OCI-LY3 (cell line): ENCODE measurements around the gene XRCC6.
"Not testable (repeated sequence)": the region's sequence is repeated elsewhere in the genome, so short reads cannot be mapped to it uniquely, and the experiment has no call there.

Experiments used
- H2AFZ ChIP-seq: fragments of 200-600, 300-600 bp; shearing (Covaris generic); 2 replicates; pipeline ENCODE4 v1.6.0; 2014; ENCODE audit warnings: antibody characterized with exemption, low read depth, low read length
- H3K27ac ChIP-seq: fragments of 200-600, 300-600 bp; sonication (generic); 2 replicates; pipeline ENCODE4 v1.5.1; 2014; ENCODE audit warnings: mild to moderate bottlenecking, low read length, moderate library complexity, mixed read lengths
- H3K27me3 ChIP-seq: fragments of 200-600, 300-600 bp; sonication (generic); 2 replicates; pipeline ENCODE4 v1.6.1; 2014; ENCODE audit warnings: low read depth, low read length, mixed read lengths
- H3K36me3 ChIP-seq: fragments of 200-600, 300-600 bp; sonication (generic); replicated peaks from 2 replicates; pipeline ENCODE3; 2014; ENCODE audit warnings: low read depth, low read length, mixed read lengths
- H3K4me1 ChIP-seq: fragments of 300-600, 200-600 bp; sonication (generic); 2 replicates; pipeline ENCODE4 v1.6.1; 2014; ENCODE audit warnings: low read length, mixed read lengths
- H3K4me2 ChIP-seq: fragments of 200-600, 300-600 bp; sonication (generic); 2 replicates; pipeline ENCODE4 v1.6.1; 2014; ENCODE audit warnings: low read length, mixed read lengths
- H3K4me3 ChIP-seq: fragments of 300-600, 200-600 bp; sonication (generic); 2 replicates; pipeline ENCODE4 v1.5.1; 2014; ENCODE audit warnings: antibody characterized with exemption, mild to moderate bottlenecking, low read length, moderate library complexity
- H3K79me2 ChIP-seq: fragments of 300-600, 200-600 bp; shearing (Covaris generic); 2 replicates; pipeline ENCODE4 v1.6.1; 2014; ENCODE audit warnings: mild to moderate bottlenecking, low read length, mixed read lengths
- H3K9ac ChIP-seq: fragments of 300-600, 200-600 bp; shearing (Covaris generic); 2 replicates; pipeline ENCODE4 v1.6.0; 2014; ENCODE audit warnings: mild to moderate bottlenecking, low read length, moderate library complexity
- H3K9me3 ChIP-seq: fragments of 200-600, 300-600 bp; shearing (Covaris generic); 2 replicates; pipeline ENCODE4 v1.6.1; 2014; ENCODE audit warnings: low read length, mixed read lengths; ENCODE audit not compliant: insufficient read depth
- H4K20me1 ChIP-seq: fragments of 200-600, 300-600 bp; sonication (generic); 2 replicates; pipeline ENCODE4 v1.6.1; 2016; ENCODE audit warnings: low read length, mixed read lengths; ENCODE audit not compliant: insufficient read depth
- CTCF ChIP-seq: fragments of 200-600, 300-600 bp; sonication (generic); IDR thresholded peaks from 2 replicates; pipeline ENCODE4 v1.5.1; 2014; ENCODE audit warnings: antibody characterized with exemption, low read length, low read depth
- EZH2phosphoT487 ChIP-seq: fragments of 200-600 bp; shearing (Covaris generic); IDR thresholded peaks from 2 replicates; pipeline ENCODE4 v1.6.1; 2018; ENCODE audit warnings: antibody characterized with exemption, mixed run types, low read depth

XRCC6 gene

GRCh38 chr22:41660416-41660815 lies 39.3 kb downstream of the XRCC6 start:
- H4K20me1 ChIP-seq: peaks cover 4% of the 10 kb centered on the region; the same call in 1 of the 2 replicates
- H3K4me1 ChIP-seq: no peaks in the 10 kb centered on the region
- no peaks in the 10 kb centered on the region for H3K9me3 ChIP-seq
- 0 out of 2 replicates have a peak, but pooled peaks cover 4% of the 10 kb centered on the region for H3K79me2 ChIP-seq
- no peaks in the 10 kb centered on the region for H3K27me3 ChIP-seq
- H3K36me3 ChIP-seq: peaks cover 75% of the 10 kb centered on the region
- no peak overlapping the region for H3K4me3 ChIP-seq
- no peak overlapping the region for H3K27ac ChIP-seq
- H3K9ac ChIP-seq: no peak overlapping the region
- H3K4me2 ChIP-seq: no peak overlapping the region
- H2AFZ ChIP-seq: no peak overlapping the region
- TF ChIP-seq EZH2phosphoT487: no peak
- TF ChIP-seq CTCF: no peak

- 0 out of 2 replicates have a peak, but pooled peaks cover 4% of the 10 kb centered on the region for H3K79me2 ChIP-seq
- H3K36me3 ChIP-seq: peaks cover 72% of the 10 kb centered on the region
- no peak overlapping the region for H3K9ac ChIP-seq
- no peaks in the 10 kb centered on the region for H3K27me3 ChIP-seq
- H3K9me3 ChIP-seq: no peaks in the 10 kb centered on the region
- TF ChIP-seq EZH2phosphoT487 (no peak), CTCF (no peak)
- no peak overlapping the region for H3K4me3 ChIP-seq
- no peak overlapping the region for H3K4me2 ChIP-seq
- no peaks in the 10 kb centered on the region for H3K4me1 ChIP-seq
- peaks cover 4% of the 10 kb centered on the region; the same call in 1 of the 2 replicates for H4K20me1 ChIP-seq
- no peak overlapping the region for H3K27ac ChIP-seq
- H2AFZ ChIP-seq: no peak overlapping the region
Measured at GRCh38 chr22:41661088-41661487, 40.0 kb downstream of the XRCC6 start.

- H3K79me2 ChIP-seq: 0 out of 2 replicates have a peak, but pooled peaks cover 4% of the 10 kb centered on the region
- H4K20me1 ChIP-seq: peaks cover 4% of the 10 kb centered on the region; the same call in 1 of the 2 replicates
- no peak overlapping the region for H3K4me2 ChIP-seq
- no peaks in the 10 kb centered on the region for H3K9me3 ChIP-seq
- H3K4me3 ChIP-seq: no peak overlapping the region
- no peak overlapping the region for H3K9ac ChIP-seq
- peaks cover 69% of the 10 kb centered on the region for H3K36me3 ChIP-seq
- H3K27ac ChIP-seq: no peak overlapping the region
- no peaks in the 10 kb centered on the region for H3K27me3 ChIP-seq
- TF ChIP-seq CTCF (no peak), EZH2phosphoT487 (no peak)
- H2AFZ ChIP-seq: no peak overlapping the region
- H3K4me1 ChIP-seq: peaks cover 3% of the 10 kb centered on the region; the same call in 1 of the 2 replicates
Measured at GRCh38 chr22:41661713-41662112, 40.6 kb downstream of the XRCC6 start.

GRCh38 chr22:41663594-41663993 lies 42.5 kb downstream of the XRCC6 start:
- not testable (repeated sequence) for H4K20me1 ChIP-seq, H3K9ac ChIP-seq, H3K27ac ChIP-seq, H3K27me3 ChIP-seq, H3K79me2 ChIP-seq, H3K9me3 ChIP-seq, H3K4me2 ChIP-seq, H2AFZ ChIP-seq, H3K4me3 ChIP-seq
- Histone ChIP-seq H3K36me3 (peaks cover 53% of the 10 kb centered on the region), H3K4me1 (peaks cover 10% of the 10 kb centered on the region)

GRCh38 chr22:41664490-41664889 lies 43.4 kb downstream of the XRCC6 start:
- Histone ChIP-seq H3K27ac (no peak overlapping the region), H3K36me3 (peaks cover 52% of the 10 kb centered on the region), H3K4me2 (no peak overlapping the region), H2AFZ (no peak overlapping the region), H4K20me1 (peaks cover 4% of the 10 kb centered on the region; the same call in 1 of the 2 replicates), H3K9me3 (no peaks in the 10 kb centered on the region), H3K79me2 (peaks cover 6% of the 10 kb centered on the region), H3K9ac (no peak overlapping the region), H3K4me1 (peaks cover 10% of the 10 kb centered on the region), H3K27me3 (no peaks in the 10 kb centered on the region), H3K4me3 (no peak overlapping the region)
- TF ChIP-seq EZH2phosphoT487: no peak
- no peak for TF ChIP-seq CTCF
